GM23338 (cell line): ENCODE measurements around the gene ITPRIPL2.

Experiments
- CREB1 ChIP-seq: fragments of 250-450 bp; sonication (Bioruptor Pico); IDR thresholded peaks from 2 replicates; pipeline ENCODE4 v1.5.0; 2020; ENCODE audit warnings: low read depth, mild to moderate bottlenecking, moderate library complexity
- EZH2 ChIP-seq: fragments of 200-600 bp; sonication (generic); IDR thresholded peaks from one replicate; pipeline ENCODE4 v1.8.0; 2017; ENCODE audit warnings: antibody characterized with exemption, mild to moderate bottlenecking, low read depth; ENCODE audit not compliant: unreplicated experiment
- EZH2phosphoT487 ChIP-seq: fragments of 200-600 bp; sonication (generic); IDR thresholded peaks from one replicate; pipeline ENCODE4 v1.8.1; 2018; ENCODE audit warnings: antibody characterized with exemption; ENCODE audit not compliant: unreplicated experiment
- JUNB ChIP-seq: IDR thresholded peaks from one replicate; pipeline ENCODE4 v1.6.1; 2016; ENCODE audit warnings: antibody characterized with exemption; ENCODE audit not compliant: unreplicated experiment
- POLR2AphosphoS5 ChIP-seq: IDR thresholded peaks from 2 replicates; pipeline ENCODE4 v1.6.1; 2016; ENCODE audit warnings: antibody characterized with exemption, low read depth
- ZNF114 ChIP-seq: fragments of 250-450 bp; sonication (Bioruptor Pico); IDR thresholded peaks from 2 replicates; pipeline ENCODE4 v1.5.0; 2020; ENCODE audit warnings: mild to moderate bottlenecking, moderate library complexity
- TF ChIP-seq, protein P1 (sequence below), 2 experiments: fragments of 200-600 bp in 1 of 2; sonication (generic) in 1 of 2; conservative IDR thresholded peaks; 2 replicates each; pipeline versions ENCODE4 v1.5.1 to v1.6.1; 2016 to 2017; ENCODE audit warnings: antibody characterized with exemption in 2 of 2, low read depth in 2 of 2, mild to moderate bottlenecking in 2 of 2, moderate library complexity in 1 of 2
- TF ChIP-seq, protein P2 (sequence below): IDR thresholded peaks from one replicate; pipeline ENCODE4 v1.6.1; 2018; ENCODE audit warnings: antibody characterized with exemption; ENCODE audit not compliant: unreplicated experiment

DNA sequence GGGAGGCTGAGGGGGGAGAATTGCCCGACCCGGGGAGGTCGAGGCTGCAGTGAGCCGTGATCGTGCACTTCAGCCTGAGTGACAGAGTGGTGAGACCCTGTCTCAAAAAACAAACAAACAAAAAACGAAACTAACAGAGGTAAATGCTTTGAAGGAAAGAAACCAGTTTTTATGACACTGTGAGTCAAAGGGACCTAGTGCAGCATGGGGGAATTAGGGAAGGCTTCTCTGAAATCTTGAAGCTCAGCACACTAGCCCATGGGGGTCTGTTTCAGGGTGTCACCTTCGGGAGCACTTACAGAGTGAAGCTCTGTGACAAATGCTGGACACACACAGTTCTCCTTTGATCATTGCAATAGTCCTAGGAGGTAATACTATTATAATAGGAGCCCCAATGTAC lies 16.6 kb downstream of the ITPRIPL2 start:
- TF ChIP-seq, protein P1, sequence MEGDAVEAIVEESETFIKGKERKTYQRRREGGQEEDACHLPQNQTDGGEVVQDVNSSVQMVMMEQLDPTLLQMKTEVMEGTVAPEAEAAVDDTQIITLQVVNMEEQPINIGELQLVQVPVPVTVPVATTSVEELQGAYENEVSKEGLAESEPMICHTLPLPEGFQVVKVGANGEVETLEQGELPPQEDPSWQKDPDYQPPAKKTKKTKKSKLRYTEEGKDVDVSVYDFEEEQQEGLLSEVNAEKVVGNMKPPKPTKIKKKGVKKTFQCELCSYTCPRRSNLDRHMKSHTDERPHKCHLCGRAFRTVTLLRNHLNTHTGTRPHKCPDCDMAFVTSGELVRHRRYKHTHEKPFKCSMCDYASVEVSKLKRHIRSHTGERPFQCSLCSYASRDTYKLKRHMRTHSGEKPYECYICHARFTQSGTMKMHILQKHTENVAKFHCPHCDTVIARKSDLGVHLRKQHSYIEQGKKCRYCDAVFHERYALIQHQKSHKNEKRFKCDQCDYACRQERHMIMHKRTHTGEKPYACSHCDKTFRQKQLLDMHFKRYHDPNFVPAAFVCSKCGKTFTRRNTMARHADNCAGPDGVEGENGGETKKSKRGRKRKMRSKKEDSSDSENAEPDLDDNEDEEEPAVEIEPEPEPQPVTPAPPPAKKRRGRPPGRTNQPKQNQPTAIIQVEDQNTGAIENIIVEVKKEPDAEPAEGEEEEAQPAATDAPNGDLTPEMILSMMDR (conservative IDR thresholded peaks at IDR 0.05; ENCODE audit: low read depth in 2 of 2) = no peak
- no peak for TF ChIP-seq EZH2
- TF ChIP-seq POLR2AphosphoS5 = no peak
- TF ChIP-seq, protein P2, sequence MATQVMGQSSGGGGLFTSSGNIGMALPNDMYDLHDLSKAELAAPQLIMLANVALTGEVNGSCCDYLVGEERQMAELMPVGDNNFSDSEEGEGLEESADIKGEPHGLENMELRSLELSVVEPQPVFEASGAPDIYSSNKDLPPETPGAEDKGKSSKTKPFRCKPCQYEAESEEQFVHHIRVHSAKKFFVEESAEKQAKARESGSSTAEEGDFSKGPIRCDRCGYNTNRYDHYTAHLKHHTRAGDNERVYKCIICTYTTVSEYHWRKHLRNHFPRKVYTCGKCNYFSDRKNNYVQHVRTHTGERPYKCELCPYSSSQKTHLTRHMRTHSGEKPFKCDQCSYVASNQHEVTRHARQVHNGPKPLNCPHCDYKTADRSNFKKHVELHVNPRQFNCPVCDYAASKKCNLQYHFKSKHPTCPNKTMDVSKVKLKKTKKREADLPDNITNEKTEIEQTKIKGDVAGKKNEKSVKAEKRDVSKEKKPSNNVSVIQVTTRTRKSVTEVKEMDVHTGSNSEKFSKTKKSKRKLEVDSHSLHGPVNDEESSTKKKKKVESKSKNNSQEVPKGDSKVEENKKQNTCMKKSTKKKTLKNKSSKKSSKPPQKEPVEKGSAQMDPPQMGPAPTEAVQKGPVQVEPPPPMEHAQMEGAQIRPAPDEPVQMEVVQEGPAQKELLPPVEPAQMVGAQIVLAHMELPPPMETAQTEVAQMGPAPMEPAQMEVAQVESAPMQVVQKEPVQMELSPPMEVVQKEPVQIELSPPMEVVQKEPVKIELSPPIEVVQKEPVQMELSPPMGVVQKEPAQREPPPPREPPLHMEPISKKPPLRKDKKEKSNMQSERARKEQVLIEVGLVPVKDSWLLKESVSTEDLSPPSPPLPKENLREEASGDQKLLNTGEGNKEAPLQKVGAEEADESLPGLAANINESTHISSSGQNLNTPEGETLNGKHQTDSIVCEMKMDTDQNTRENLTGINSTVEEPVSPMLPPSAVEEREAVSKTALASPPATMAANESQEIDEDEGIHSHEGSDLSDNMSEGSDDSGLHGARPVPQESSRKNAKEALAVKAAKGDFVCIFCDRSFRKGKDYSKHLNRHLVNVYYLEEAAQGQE = no peak
- TF ChIP-seq CREB1 (CRISPR knock-in tag) = no peak
- no peak for TF ChIP-seq EZH2phosphoT487
- no peak for TF ChIP-seq ZNF114 (CRISPR knock-in tag)
- no peak for TF ChIP-seq JUNB
